BLaER1 treated with 17β-estradiol and CSF1 and Interleukin-3, amounts not matched to agents 10 nM and 100 nM (cell line): ENCODE data around the gene GLRA3.

Experiments
- H3K27ac ChIP-seq, 11 experiments: shearing (Covaris generic); formaldehyde crosslinking; 2 replicates each; pipeline ENCODE4 v1.8.1; 2022
- H3K27me3 ChIP-seq, 11 experiments: shearing (Covaris generic); formaldehyde crosslinking; 2 replicates each; pipeline ENCODE4 v1.8.1; 2022
- H3K36me3 ChIP-seq, 11 experiments: shearing (Covaris generic); formaldehyde crosslinking; 2 replicates each; pipeline ENCODE4 v1.8.1; 2022
- H3K4me1 ChIP-seq, 10 experiments: shearing (Covaris generic); formaldehyde crosslinking; 2 replicates each; pipeline ENCODE4 v1.8.1; 2022
- H3K4me2 ChIP-seq, 11 experiments: shearing (Covaris generic); formaldehyde crosslinking; 2 replicates each; pipeline ENCODE4 v1.8.1; 2022
- H3K4me3 ChIP-seq, 10 experiments: shearing (Covaris generic); formaldehyde crosslinking; 2 replicates each; pipeline ENCODE4 v1.8.1; 2022
- H3K9ac ChIP-seq, 11 experiments: shearing (Covaris generic); formaldehyde crosslinking; 2 replicates each; pipeline ENCODE4 v1.8.1; 2022
- H3K9me3 ChIP-seq, 11 experiments: shearing (Covaris generic); formaldehyde crosslinking; replicated peaks in 1 of 11; 2 replicates each; pipeline ENCODE4 v1.8.1; 2022
- H4K20me1 ChIP-seq, 11 experiments: shearing (Covaris generic); formaldehyde crosslinking; 2 replicates each; pipeline ENCODE4 v1.8.1; 2022
- Cebpa-rat ChIP-seq, 11 experiments: shearing (Covaris generic); IDR thresholded peaks; 2 replicates each; pipeline ENCODE4 v1.8.1; 2022

The GLRA3 gene

DNA sequence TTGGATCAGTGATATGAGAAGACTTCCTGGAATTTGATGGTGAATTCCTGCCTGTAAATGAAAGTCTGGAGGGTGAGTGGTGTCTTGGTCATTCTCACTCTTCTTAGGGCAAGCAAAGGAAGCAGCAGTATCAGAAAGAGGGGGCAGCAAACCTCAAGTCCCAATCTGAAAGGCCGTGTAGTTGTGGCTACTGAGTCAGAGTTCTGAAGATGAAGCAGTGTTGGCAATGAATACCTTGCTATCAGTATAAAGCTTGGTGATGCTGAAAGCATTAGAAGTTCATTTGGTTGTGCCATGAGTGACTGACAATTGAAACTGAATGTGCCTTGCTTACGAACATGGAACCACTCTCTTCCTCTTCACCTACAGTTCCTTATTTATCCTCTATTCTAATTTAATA, 35.0 kb upstream of the GLRA3 start:
- Histone ChIP-seq H4K20me1 (no peaks in the 10 kb centered on the region), H3K4me1 (peaks cover 0 to 16% (median 7%) of the 10 kb centered on the region in 10 experiments; a peak in 5 of 20 replicates), H3K4me2 (no peak overlapping the region), H3K27ac (no peak overlapping the region), H3K27me3 (no peaks in the 10 kb centered on the region), H3K4me3 (no peak overlapping the region), H3K9me3 (peaks cover 6 to 20% (median 9%) of the 10 kb centered on the region in 11 experiments; a peak in 15 of 22 replicates), H3K36me3 (no peaks in the 10 kb centered on the region), H3K9ac (no peak overlapping the region)
- no peak for TF ChIP-seq Cebpa-rat (IDR thresholded peaks at IDR 0.05)

DNA sequence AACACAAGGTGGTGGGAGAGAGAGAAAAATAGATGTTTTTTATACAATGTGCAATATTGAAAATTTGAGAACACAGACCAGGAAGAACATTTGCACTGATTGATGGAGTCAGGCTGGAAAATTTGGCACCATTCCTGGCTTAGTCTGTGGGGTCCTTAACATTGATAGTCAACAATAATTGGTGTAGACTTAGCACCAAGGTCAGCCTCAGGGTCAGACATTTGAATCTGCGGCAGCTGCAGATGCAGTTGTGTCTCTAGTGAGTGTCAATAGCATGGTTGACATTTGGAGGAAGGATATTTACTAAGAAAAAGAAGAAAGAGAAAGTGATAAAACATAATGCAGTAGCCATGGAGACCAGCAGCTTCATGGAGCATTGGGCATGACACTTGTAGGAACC, 31.5 kb upstream of the GLRA3 start:
- TF ChIP-seq Cebpa-rat (IDR thresholded peaks at IDR 0.05), result no peak
- H3K4me1 ChIP-seq, result peaks cover 0 to 21% (median 7%) of the 10 kb centered on the region in 10 experiments; a peak in 8 of 20 replicates
- H3K4me2 ChIP-seq, result no peak overlapping the region
- H3K36me3 ChIP-seq, result no peaks in the 10 kb centered on the region
- H3K9me3 ChIP-seq, result peaks cover 0 to 4% (median 0%) of the 10 kb centered on the region in 11 experiments; a peak in 4 of 22 replicates
- no peak overlapping the region for H3K4me3 ChIP-seq
- H3K27me3 ChIP-seq, result no peaks in the 10 kb centered on the region
- no peaks in the 10 kb centered on the region for H4K20me1 ChIP-seq
- H3K9ac ChIP-seq, result no peak overlapping the region
- no peak overlapping the region for H3K27ac ChIP-seq

GRCh38 chr4:174859904-174860303, 30.9 kb upstream of the GLRA3 start:
- Histone ChIP-seq H3K4me3 (no peak overlapping the region), H3K27me3 (no peaks in the 10 kb centered on the region), H4K20me1 (no peaks in the 10 kb centered on the region), H3K4me1 (peaks cover 0 to 21% (median 7%) of the 10 kb centered on the region in 10 experiments; a peak in 8 of 20 replicates), H3K9ac (no peak overlapping the region), H3K27ac (no peak overlapping the region), H3K36me3 (no peaks in the 10 kb centered on the region), H3K9me3 (0 out of 22 replicates have a peak, but pooled peaks cover 0 to 4% (median 0%) of the 10 kb centered on the region in 11 experiments), H3K4me2 (no peak overlapping the region; a peak in 1 of 22 replicates)
- TF ChIP-seq Cebpa-rat (IDR thresholded peaks at IDR 0.05), result no peak

DNA sequence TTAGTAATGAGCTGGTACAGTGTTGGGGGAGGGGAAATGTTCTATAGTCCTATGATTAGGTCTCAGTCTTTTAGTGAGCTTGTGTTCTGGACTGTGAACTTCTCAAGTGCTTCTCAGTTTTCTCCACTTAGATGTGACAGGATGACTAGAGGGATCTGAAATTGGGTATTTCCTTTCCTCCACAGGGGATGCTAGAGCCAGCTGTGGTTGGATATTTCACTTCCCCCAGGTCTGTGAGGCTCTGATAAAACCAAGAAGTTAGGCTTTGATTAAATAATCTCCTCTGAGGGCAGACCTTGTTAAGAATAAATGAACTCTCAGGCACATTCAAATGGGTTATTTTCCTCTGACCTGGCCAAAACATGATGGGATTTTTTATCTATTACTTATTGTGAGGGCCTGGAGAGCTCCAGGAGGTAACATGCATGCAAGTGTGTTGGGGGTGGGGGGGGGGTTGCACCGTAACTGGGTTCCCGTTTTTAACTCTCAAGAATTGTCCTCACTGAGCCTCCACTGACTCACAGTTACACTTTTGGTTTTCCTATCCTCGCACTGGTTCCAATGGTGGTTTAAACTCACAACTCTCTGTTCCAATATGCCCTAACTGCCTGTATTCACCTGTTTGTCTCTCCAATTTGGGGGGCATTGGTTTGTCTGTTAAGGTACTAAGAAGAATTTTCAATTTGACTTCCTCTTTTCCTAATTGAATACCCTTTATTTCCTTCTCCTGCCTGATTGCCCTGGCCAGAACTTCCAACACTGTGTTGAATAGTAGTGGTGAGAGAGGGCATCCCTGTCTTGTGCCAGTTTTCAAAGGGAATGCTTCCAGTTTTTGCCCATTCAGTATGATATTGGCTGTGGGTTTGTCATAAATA, 28.1 kb upstream of the GLRA3 start:
- Histone ChIP-seq H3K9ac (no peak overlapping the region), H3K4me1 (peaks cover 0 to 21% (median 7%) of the 10 kb centered on the region in 10 experiments; a peak in 8 of 20 replicates), H3K27ac (no peak overlapping the region), H3K4me2 (peak overlapping the region in 6 of 11 experiments; percentile 3 to 32 (median 17); a peak in 5 of 22 replicates), H3K36me3 (no peaks in the 10 kb centered on the region), H3K27me3 (no peaks in the 10 kb centered on the region), H3K9me3 (0 out of 22 replicates have a peak, but pooled peaks cover 0 to 4% (median 0%) of the 10 kb centered on the region in 11 experiments), H3K4me3 (no peak overlapping the region), H4K20me1 (no peaks in the 10 kb centered on the region)
- TF ChIP-seq Cebpa-rat (IDR thresholded peaks at IDR 0.05), result no peak

DNA sequence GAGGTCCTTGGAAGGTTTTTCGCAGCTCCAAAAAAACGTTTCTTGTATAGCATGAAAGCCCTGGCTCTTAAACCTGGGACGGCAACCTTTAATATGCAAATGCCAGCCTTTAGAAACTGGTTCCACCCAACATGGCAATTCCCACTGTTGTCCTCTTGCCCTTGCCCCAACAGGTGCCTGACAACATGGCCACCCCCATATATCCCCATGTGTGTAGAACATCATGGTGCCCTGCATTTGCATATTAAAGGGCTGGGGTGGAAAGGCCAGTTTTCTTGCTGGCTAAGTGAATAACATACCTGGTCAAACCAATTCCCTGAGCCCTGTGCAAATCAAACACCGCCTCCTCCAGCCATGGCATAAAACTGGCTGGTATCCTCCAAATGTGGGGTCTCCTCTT, 26.0 kb upstream of the GLRA3 start:
- H3K4me3 ChIP-seq, result no peak overlapping the region
- peaks cover 0 to 14% (median 5%) of the 10 kb centered on the region in 10 experiments; a peak in 8 of 20 replicates for H3K4me1 ChIP-seq
- no peaks in the 10 kb centered on the region for H3K27me3 ChIP-seq
- TF ChIP-seq Cebpa-rat (IDR thresholded peaks at IDR 0.05), result no peak
- H3K36me3 ChIP-seq, result no peaks in the 10 kb centered on the region
- no peak overlapping the region for H3K4me2 ChIP-seq
- no peak overlapping the region for H3K27ac ChIP-seq
- H4K20me1 ChIP-seq, result no peaks in the 10 kb centered on the region
- H3K9ac ChIP-seq, result no peak overlapping the region
- no peaks in the 10 kb centered on the region for H3K9me3 ChIP-seq

- no peak overlapping the region for H3K4me2 ChIP-seq
These were observed 24.6 kb upstream of the GLRA3 start for GRCh38 chr4:174853629-174854028.

GRCh38 chr4:174848596-174848995, 19.5 kb upstream of the GLRA3 start:
- Histone ChIP-seq H3K4me3 (no peak overlapping the region), H3K4me2 (no peak overlapping the region), H3K36me3 (no peaks in the 10 kb centered on the region), H3K9ac (no peak overlapping the region), H3K27ac (no peak overlapping the region), H3K9me3 (peaks cover 0 to 5% (median 4%) of the 10 kb centered on the region in 11 experiments; a peak in 6 of 22 replicates), H3K27me3 (no peaks in the 10 kb centered on the region), H3K4me1 (no peaks in the 10 kb centered on the region), H4K20me1 (no peaks in the 10 kb centered on the region)
- no peak for TF ChIP-seq Cebpa-rat (IDR thresholded peaks at IDR 0.05)

More at GRCh38 chr4:174853629-174854028, 24.6 kb upstream of the GLRA3 start:
- H3K4me1 ChIP-seq, result peaks cover 0 to 13% (median 2%) of the 10 kb centered on the region in 10 experiments; a peak in 6 of 20 replicates
- no peak for TF ChIP-seq Cebpa-rat (IDR thresholded peaks at IDR 0.05)
- no peak overlapping the region for H3K27ac ChIP-seq
- no peaks in the 10 kb centered on the region for H3K27me3 ChIP-seq
- H3K9ac ChIP-seq, result no peak overlapping the region
- no peaks in the 10 kb centered on the region for H3K36me3 ChIP-seq
- H4K20me1 ChIP-seq, result no peaks in the 10 kb centered on the region
- no peak overlapping the region for H3K4me3 ChIP-seq
- H3K9me3 ChIP-seq, result no peaks in the 10 kb centered on the region

- no peak overlapping the region for H3K9ac ChIP-seq
- no peak for TF ChIP-seq Cebpa-rat (IDR thresholded peaks at IDR 0.05)
- no peak overlapping the region for H3K4me2 ChIP-seq
- H3K9me3 ChIP-seq, result peaks cover 0 to 5% (median 4%) of the 10 kb centered on the region in 11 experiments; a peak in 6 of 22 replicates
- H3K27ac ChIP-seq, result no peak overlapping the region
- H3K4me1 ChIP-seq, result no peaks in the 10 kb centered on the region
- no peaks in the 10 kb centered on the region for H4K20me1 ChIP-seq
- no peak overlapping the region for H3K4me3 ChIP-seq
- no peaks in the 10 kb centered on the region for H3K27me3 ChIP-seq
- H3K36me3 ChIP-seq, result no peaks in the 10 kb centered on the region
These were observed 18.9 kb upstream of the GLRA3 start for GRCh38 chr4:174847801-174848427.

DNA sequence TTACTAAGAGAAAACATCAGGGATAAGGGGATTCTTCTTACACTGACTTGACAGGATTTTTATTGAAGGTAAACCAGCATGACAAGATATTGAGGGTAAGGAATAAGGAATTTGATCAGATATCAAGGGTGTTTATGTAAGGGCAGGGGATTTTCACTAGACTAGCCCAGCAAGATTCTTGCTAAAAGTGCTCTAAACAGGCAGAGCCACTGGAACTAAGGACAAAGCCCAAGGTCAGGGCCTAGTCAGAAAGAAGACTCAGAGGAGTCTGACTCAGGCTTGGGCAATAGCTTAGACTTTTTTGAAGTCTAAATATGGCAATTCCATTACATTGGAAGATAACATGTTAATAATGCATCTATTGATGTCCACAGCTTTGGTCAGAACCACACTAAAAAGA, 6.5 kb upstream of the GLRA3 start:
- TF ChIP-seq Cebpa-rat (IDR thresholded peaks at IDR 0.05), result no peak
- Histone ChIP-seq H3K36me3 (no peaks in the 10 kb centered on the region), H3K4me2 (no peak overlapping the region), H3K4me1 (peaks cover 0 to 8% (median 2%) of the 10 kb centered on the region in 10 experiments; a peak in 7 of 20 replicates), H3K4me3 (no peak overlapping the region), H3K9ac (no peak overlapping the region), H4K20me1 (no peaks in the 10 kb centered on the region), H3K27me3 (no peaks in the 10 kb centered on the region), H3K9me3 (no peaks in the 10 kb centered on the region), H3K27ac (no peak overlapping the region)
